ENCODE measurements around the gene XIRP2. TPM values are rescaled to one million over a fixed set of nuclear protein-coding genes. Genes with fewer than 3 reads are reported as not detected.

Gene XIRP2
- total and polyA plus RNA-seq, 2 of the 8 experiments (the other 6 are each of a cell fraction or from before 2014, with no cell fraction given) = 0.11 TPM; not detected in 1

- CTCF ChIA-PET (ENCODE audit: partially characterized antibody) = interaction anchor here (1.0 kb wide), 1 partner anchor 17 kb away, joined by 3 read pairs; no protein-coding TSS in a partner anchor
- Histone ChIP-seq H3K14ac (ENCODE audit: insufficient read length) (no peak overlapping the region), H3K79me1 (ENCODE audit: low read depth, low read length) (no peaks in the 10 kb centered on the region), H3K18ac (ENCODE audit: extremely low read depth, low read length) (no peak overlapping the region), H2AFZ (ENCODE audit: low read length) (no peak overlapping the region), H4K91ac (replicated peaks; ENCODE audit: insufficient read length, low read length) (no peak overlapping the region), H3K27ac (ENCODE audit: low read depth, low read length) (no peak overlapping the region), H3K27me3 (replicated peaks in 1 of 4; ENCODE audit: control insufficient read depth in 3 of 4, extremely low read depth in 1 of 4, insufficient read depth in 3 of 4, low read length in 3 of 4) (no peaks in the 10 kb centered on the region), H3K9me3 (ENCODE audit: insufficient read depth in 2 of 2, low read depth in 1 of 2, low read length in 1 of 2) (no peaks in the 10 kb centered on the region), H3K56ac (replicated peaks; ENCODE audit: insufficient read length, low read depth, low read length) (no peak overlapping the region), H3K4me3 (ENCODE audit: extremely low read depth in 1 of 4, insufficient read depth in 2 of 4, low read depth in 3 of 4, low read length in 4 of 4) (no peak overlapping the region), H4K20me1 (replicated peaks in 1 of 2; ENCODE audit: control insufficient read depth in 1 of 2, insufficient read depth in 2 of 2, low read length in 2 of 2) (no peaks in the 10 kb centered on the region), H3K23me2 (ENCODE audit: low read depth, low read length) (no peaks in the 10 kb centered on the region), H3K79me2 (ENCODE audit: control insufficient read depth in 1 of 2, insufficient read depth in 2 of 2, low read length in 2 of 2) (no peaks in the 10 kb centered on the region), H2BK5ac (ENCODE audit: low read depth, low read length) (no peak overlapping the region), H2AK5ac (ENCODE audit: low read depth, low read length) (no peak overlapping the region), H3K4me1 (replicated peaks in 1 of 4; ENCODE audit: control insufficient read depth in 3 of 4, insufficient read depth in 4 of 4, low read length in 3 of 4) (no peaks in the 10 kb centered on the region), H2BK12ac (ENCODE audit: low read depth, low read length) (no peak overlapping the region), H4K8ac (ENCODE audit: extremely low read depth, insufficient read depth, low read length) (no peak overlapping the region), H4K5ac (ENCODE audit: insufficient read length, low read depth, low read length) (no peak overlapping the region), H3K9ac (replicated peaks in 1 of 4; ENCODE audit: extremely low read depth in 1 of 4, low read depth in 3 of 4, low read length in 3 of 4) (no peak overlapping the region), H2BK120ac (replicated peaks; ENCODE audit: low read depth, low read length) (no peak overlapping the region), H3K4ac (replicated peaks; ENCODE audit: insufficient read length, low read depth, low read length) (no peak overlapping the region), H2BK15ac (ENCODE audit: low read length) (no peak overlapping the region), H3K36me3 (ENCODE audit: control insufficient read depth in 2 of 4, insufficient read depth in 4 of 4, low read length in 3 of 4) (no peaks in the 10 kb centered on the region), H3K23ac (ENCODE audit: insufficient read length) (no peak overlapping the region), H3K4me2 (ENCODE audit: insufficient read depth in 1 of 2, low read depth in 2 of 2, low read length in 2 of 2) (no peak overlapping the region), H2BK20ac (ENCODE audit: low read length) (no peak overlapping the region)
- POLR2A ChIA-PET (ENCODE audit: partially characterized antibody) = no interaction called here
- FAIRE-seq (no peak), DNase-seq (ENCODE audit: low read depth in 1 of 2, low spot score in 2 of 2) (no peak)
- WGBS, 2 experiments (ENCODE audit: extremely low coverage in 1 of 2, insufficient coverage in 1 of 2, insufficient read length in 1 of 2, insufficient replicate concordance in 2 of 2, low coverage in 1 of 2, low lambda C conversion rate in 2 of 2, missing lambda C conversion rate in 1 of 2) = 95% methylated on average over 3 of the region's 3 CpGs; no CpG with 5 or more reads in 1 of the 2 experiments
- TF ChIP-seq ASH2L (IDR thresholded peaks at IDR 0.05; ENCODE audit: low read length) (no peak), GABPA (IDR thresholded peaks at IDR 0.05; ENCODE audit: borderline replicate concordance, insufficient read depth, low read length) (no peak), EP300 (IDR thresholded peaks at IDR 0.05; ENCODE audit: borderline replicate concordance in 1 of 2, low read depth in 2 of 2, low read length in 2 of 2) (no peak), NRF1 (IDR thresholded peaks at IDR 0.05; ENCODE audit: low read depth, low read length) (no peak)
Observed at GRCh38 chr2:167054881-167055280, 166.6 kb downstream of the XIRP2 start.

All from H1 (cell line).